ENCODE measurements around the gene TPI1.

- TF ChIP-seq, protein P1, sequence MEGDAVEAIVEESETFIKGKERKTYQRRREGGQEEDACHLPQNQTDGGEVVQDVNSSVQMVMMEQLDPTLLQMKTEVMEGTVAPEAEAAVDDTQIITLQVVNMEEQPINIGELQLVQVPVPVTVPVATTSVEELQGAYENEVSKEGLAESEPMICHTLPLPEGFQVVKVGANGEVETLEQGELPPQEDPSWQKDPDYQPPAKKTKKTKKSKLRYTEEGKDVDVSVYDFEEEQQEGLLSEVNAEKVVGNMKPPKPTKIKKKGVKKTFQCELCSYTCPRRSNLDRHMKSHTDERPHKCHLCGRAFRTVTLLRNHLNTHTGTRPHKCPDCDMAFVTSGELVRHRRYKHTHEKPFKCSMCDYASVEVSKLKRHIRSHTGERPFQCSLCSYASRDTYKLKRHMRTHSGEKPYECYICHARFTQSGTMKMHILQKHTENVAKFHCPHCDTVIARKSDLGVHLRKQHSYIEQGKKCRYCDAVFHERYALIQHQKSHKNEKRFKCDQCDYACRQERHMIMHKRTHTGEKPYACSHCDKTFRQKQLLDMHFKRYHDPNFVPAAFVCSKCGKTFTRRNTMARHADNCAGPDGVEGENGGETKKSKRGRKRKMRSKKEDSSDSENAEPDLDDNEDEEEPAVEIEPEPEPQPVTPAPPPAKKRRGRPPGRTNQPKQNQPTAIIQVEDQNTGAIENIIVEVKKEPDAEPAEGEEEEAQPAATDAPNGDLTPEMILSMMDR (IDR thresholded peaks at IDR 0.05; ENCODE audit: low read depth, low read length) = no peak
- TF ChIP-seq POLR2A (IDR thresholded peaks at IDR 0.05; ENCODE audit: extremely low read depth, insufficient read length) = peak; percentile 15
Measured at GRCh38 chr12:6828781-6829535, 38.4 kb upstream of the TPI1 start.
